ENCODE data around the gene BLVRA. TPM values are rescaled to one million over a fixed set of nuclear protein-coding genes. Genes with fewer than 3 reads are reported as not detected.
A peak's percentile ranks its signal among the peaks of the same experiment; 100 is the strongest.

BLVRA gene
- total RNA-seq, 2 donors from 2014 or later = 29.8 to 36.1 TPM

- Mint-ChIP-seq H3K4me3 (no peak overlapping the region), H3K4me1 (ENCODE audit: low read depth) (peaks cover 48% of the 10 kb centered on the region), H3K36me3 (ENCODE audit: insufficient read depth in 2 of 2) (no peaks in the 10 kb centered on the region), H3K27ac (no peak overlapping the region), H3K9me3 (no peaks in the 10 kb centered on the region), H3K27me3 (ENCODE audit: low read depth) (peaks cover 36% of the 10 kb centered on the region)
- no peak for ATAC-seq (replicated peaks in 1 of 2)
- DNase-seq = no peak
These were observed 4.6 kb upstream of the BLVRA start for GRCh38 chr7:43753843-43754242.

- peaks cover 52% of the 10 kb centered on the region for H3K4me1 Mint-ChIP-seq (ENCODE audit: low read depth)
- H3K27me3 Mint-ChIP-seq (ENCODE audit: low read depth) = peaks cover 29% of the 10 kb centered on the region
- no peaks in the 10 kb centered on the region for H3K9me3 Mint-ChIP-seq
- H3K36me3 Mint-ChIP-seq (ENCODE audit: insufficient read depth in 2 of 2) = no peaks in the 10 kb centered on the region
- no peak for DNase-seq
- no peak overlapping the region for H3K27ac Mint-ChIP-seq
- H3K4me3 Mint-ChIP-seq = no peak overlapping the region
- no peak for ATAC-seq (replicated peaks in 1 of 2)
These were observed 3.9 kb upstream of the BLVRA start for GRCh38 chr7:43754596-43754995.

- no peaks in the 10 kb centered on the region for H3K9me3 Mint-ChIP-seq
- H3K4me3 Mint-ChIP-seq = peak overlapping the region; percentile 58 to 83
- peak; percentile 16 to 21 for ATAC-seq (replicated peaks in 1 of 2)
- H3K27ac Mint-ChIP-seq = peak overlapping the region; percentile 2
- H3K27me3 Mint-ChIP-seq (ENCODE audit: low read depth) = peaks cover 29% of the 10 kb centered on the region
- peaks cover 51% of the 10 kb centered on the region for H3K4me1 Mint-ChIP-seq (ENCODE audit: low read depth)
- peaks cover 0 to 4% of the 10 kb centered on the region in 2 donors for H3K36me3 Mint-ChIP-seq (ENCODE audit: insufficient read depth in 2 of 2)
- DNase-seq = peak in 1 of 2 donors; percentile 26
These were observed 2.0 kb upstream of the BLVRA start for GRCh38 chr7:43756368-43757072.

GRCh38 chr7:43757073-43757720 lies 1.3 kb upstream of the BLVRA start:
- H3K4me1 Mint-ChIP-seq (ENCODE audit: low read depth) = peaks cover 55% of the 10 kb centered on the region
- peak overlapping the region; percentile 49 to 83 for H3K4me3 Mint-ChIP-seq
- peaks cover 0 to 4% of the 10 kb centered on the region in 2 donors for H3K36me3 Mint-ChIP-seq (ENCODE audit: insufficient read depth in 2 of 2)
- no peaks in the 10 kb centered on the region for H3K9me3 Mint-ChIP-seq
- DNase-seq (no peak), ATAC-seq (replicated peaks in 1 of 2) (no peak)
- peak overlapping the region; percentile 2 for H3K27ac Mint-ChIP-seq
- H3K27me3 Mint-ChIP-seq (ENCODE audit: low read depth) = peaks cover 29% of the 10 kb centered on the region

GRCh38 chr7:43758822-43759683 lies 573 bp downstream of the BLVRA start:
- Mint-ChIP-seq H3K4me3 (peak overlapping the region; percentile 79 to 83), H3K36me3 (ENCODE audit: insufficient read depth in 2 of 2) (peaks cover 0 to 4% of the 10 kb centered on the region in 2 donors), H3K4me1 (ENCODE audit: low read depth) (peaks cover 59% of the 10 kb centered on the region), H3K27ac (peak overlapping the region; percentile 17), H3K27me3 (ENCODE audit: low read depth) (peaks cover 16% of the 10 kb centered on the region), H3K9me3 (no peaks in the 10 kb centered on the region)
- peak; percentile 72 for ATAC-seq (replicated peaks in 1 of 2)
- DNase-seq = peak; percentile 50 to 58

GRCh38 chr7:43760861-43761260 lies 2.4 kb downstream of the BLVRA start:
- DNase-seq (no peak), ATAC-seq (replicated peaks in 1 of 2) (no peak)
- Mint-ChIP-seq H3K9me3 (no peaks in the 10 kb centered on the region), H3K27ac (no peak overlapping the region), H3K4me1 (ENCODE audit: low read depth) (peaks cover 69% of the 10 kb centered on the region), H3K4me3 (no peak overlapping the region), H3K36me3 (ENCODE audit: insufficient read depth in 2 of 2) (peaks cover 0 to 4% of the 10 kb centered on the region in 2 donors), H3K27me3 (ENCODE audit: low read depth) (peaks cover 16% of the 10 kb centered on the region)

GRCh38 chr7:43761382-43761781 lies 2.9 kb downstream of the BLVRA start:
- H3K36me3 Mint-ChIP-seq (ENCODE audit: insufficient read depth in 2 of 2) = peaks cover 0 to 4% of the 10 kb centered on the region in 2 donors
- no peak overlapping the region for H3K4me3 Mint-ChIP-seq
- no peak overlapping the region for H3K27ac Mint-ChIP-seq
- no peaks in the 10 kb centered on the region for H3K9me3 Mint-ChIP-seq
- DNase-seq = no peak
- peaks cover 64% of the 10 kb centered on the region for H3K4me1 Mint-ChIP-seq (ENCODE audit: low read depth)
- no peak for ATAC-seq (replicated peaks in 1 of 2)
- H3K27me3 Mint-ChIP-seq (ENCODE audit: low read depth) = peaks cover 16% of the 10 kb centered on the region

- H3K27me3 Mint-ChIP-seq (ENCODE audit: low read depth) = peaks cover 10% of the 10 kb centered on the region
- ATAC-seq (replicated peaks in 1 of 2) (no peak), DNase-seq (no peak)
- H3K36me3 Mint-ChIP-seq (ENCODE audit: insufficient read depth in 2 of 2) = peaks cover 0 to 4% of the 10 kb centered on the region in 2 donors
- no peaks in the 10 kb centered on the region for H3K9me3 Mint-ChIP-seq
- H3K4me1 Mint-ChIP-seq (ENCODE audit: low read depth) = peaks cover 57% of the 10 kb centered on the region
- H3K27ac Mint-ChIP-seq = no peak overlapping the region
- no peak overlapping the region for H3K4me3 Mint-ChIP-seq
These were observed 3.6 kb downstream of the BLVRA start for GRCh38 chr7:43761938-43762692.

- no peaks in the 10 kb centered on the region for H3K9me3 Mint-ChIP-seq
- no peak for DNase-seq
- H3K27ac Mint-ChIP-seq = no peak overlapping the region
These were observed 4.7 kb downstream of the BLVRA start for GRCh38 chr7:43763183-43763582.

GRCh38 chr7:43764039-43764761 lies 5.7 kb downstream of the BLVRA start:
- ATAC-seq (replicated peaks in 1 of 2) (peak in 1 of 2 donors; percentile 48), DNase-seq (peak; percentile 19 to 31)
- peaks cover 60% of the 10 kb centered on the region for H3K4me1 Mint-ChIP-seq (ENCODE audit: low read depth)
- H3K9me3 Mint-ChIP-seq = no peaks in the 10 kb centered on the region
- peak overlapping the region; percentile 68 to 70 for H3K4me3 Mint-ChIP-seq
- no peaks in the 10 kb centered on the region for H3K27me3 Mint-ChIP-seq (ENCODE audit: low read depth)
- peaks cover 0 to 4% of the 10 kb centered on the region in 2 donors for H3K36me3 Mint-ChIP-seq (ENCODE audit: insufficient read depth in 2 of 2)
- peak overlapping the region; percentile 48 for H3K27ac Mint-ChIP-seq

More at GRCh38 chr7:43763183-43763582, 4.7 kb downstream of the BLVRA start:
- peak overlapping the region in 1 of 2 donors; percentile 22 for H3K4me3 Mint-ChIP-seq
- peaks cover 50% of the 10 kb centered on the region for H3K4me1 Mint-ChIP-seq (ENCODE audit: low read depth)
- no peak for ATAC-seq (replicated peaks in 1 of 2)
- no peaks in the 10 kb centered on the region for H3K27me3 Mint-ChIP-seq (ENCODE audit: low read depth)
- peaks cover 0 to 4% of the 10 kb centered on the region in 2 donors for H3K36me3 Mint-ChIP-seq (ENCODE audit: insufficient read depth in 2 of 2)

- H3K27ac Mint-ChIP-seq = no peak overlapping the region
- H3K4me3 Mint-ChIP-seq = peak overlapping the region; percentile 10 to 70
- H3K9me3 Mint-ChIP-seq = no peaks in the 10 kb centered on the region
- DNase-seq (no peak), ATAC-seq (replicated peaks in 1 of 2) (no peak)
- no peaks in the 10 kb centered on the region for H3K27me3 Mint-ChIP-seq (ENCODE audit: low read depth)
- peaks cover 0 to 4% of the 10 kb centered on the region in 2 donors for H3K36me3 Mint-ChIP-seq (ENCODE audit: insufficient read depth in 2 of 2)
- peaks cover 57% of the 10 kb centered on the region for H3K4me1 Mint-ChIP-seq (ENCODE audit: low read depth)
These were observed 6.5 kb downstream of the BLVRA start for GRCh38 chr7:43764807-43765491.
